Chondrocyte (in vitro differentiated cells): Measurements from ENCODE around the gene NEGR1. TPM values are rescaled to one million over a fixed set of nuclear protein-coding genes. Genes with fewer than 3 reads are reported as not detected.

Source experiments
- DNase-seq: peaks from one replicate; pipeline ENCODE4 v3.0.0; 2021; ENCODE audit warnings: mixed read lengths, low spot score
- H3K27ac Mint-ChIP-seq: one replicate; pipeline ENCODE4 v1.8.0; 2021; ENCODE audit warnings: mild to moderate bottlenecking, moderate library complexity, mixed read lengths; ENCODE audit not compliant: unreplicated experiment
- H3K27me3 Mint-ChIP-seq: 2 replicates; pipeline ENCODE4 v1.8.0; 2021; ENCODE audit warnings: low read depth, mixed read lengths
- H3K36me3 Mint-ChIP-seq: 2 replicates; pipeline ENCODE4 v1.8.0; 2021; ENCODE audit warnings: low read depth, mixed read lengths
- H3K4me1 Mint-ChIP-seq: 2 replicates; pipeline ENCODE4 v1.8.0; 2021; ENCODE audit warnings: low read depth, mild to moderate bottlenecking, mixed read lengths
- H3K4me3 Mint-ChIP-seq: one replicate; pipeline ENCODE4 v1.8.0; 2021; ENCODE audit warnings: mild to moderate bottlenecking, moderate library complexity, mixed read lengths; ENCODE audit not compliant: unreplicated experiment
- H3K9me3 Mint-ChIP-seq: 2 replicates; pipeline ENCODE4 v1.8.0; 2021; ENCODE audit warnings: low read depth, mixed read lengths
- CTCF ChIP-seq: fragments of 200-600 bp; sonication (generic); IDR thresholded peaks from 2 replicates; pipeline ENCODE4 v1.5.0; 2021; ENCODE audit warnings: antibody characterized with exemption, mild to moderate bottlenecking, moderate library complexity
- total RNA-seq: library from RNA; stranded (reverse); gene quantifications from 3 replicates; pipeline ENCODE4 v1.2.1, GENCODE V29; 2021

NEGR1 gene
- total RNA-seq, 1 donor from 2014 or later, result 7.7 TPM

DNA sequence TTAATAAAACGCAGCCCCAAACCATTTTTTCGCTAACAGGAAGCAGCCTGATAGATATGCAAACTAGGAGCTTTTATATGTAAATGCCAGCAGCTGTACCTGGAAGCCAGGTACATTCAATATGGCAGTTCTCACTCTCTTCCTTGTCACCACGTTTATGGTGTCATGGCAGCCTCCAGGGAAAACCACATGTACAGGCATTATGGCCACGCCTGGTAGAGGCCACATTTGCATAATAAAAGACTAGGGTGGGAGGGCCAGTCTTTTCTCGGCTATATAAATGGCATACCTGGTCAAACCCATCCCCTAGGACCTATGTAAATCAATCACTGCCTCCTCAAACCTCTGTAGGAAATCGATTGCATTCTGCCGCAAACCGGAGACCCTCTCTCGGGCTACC lies 247.5 kb downstream of the NEGR1 start:
- Mint-ChIP-seq H3K9me3 (no peaks in the 10 kb centered on the region), H3K27ac (no peak overlapping the region), H3K4me3 (no peak overlapping the region), H3K4me1 (no peaks in the 10 kb centered on the region), H3K36me3 (no peaks in the 10 kb centered on the region), H3K27me3 (no peaks in the 10 kb centered on the region)
- no peak for DNase-seq
- no peak for TF ChIP-seq CTCF

GRCh38 chr1:72023063-72023930 lies 259.0 kb downstream of the NEGR1 start:
- TF ChIP-seq CTCF, result no peak
- Mint-ChIP-seq H3K4me1 (no peaks in the 10 kb centered on the region), H3K9me3 (no peaks in the 10 kb centered on the region), H3K27ac (no peak overlapping the region), H3K27me3 (peaks cover under 1% of the 10 kb centered on the region), H3K36me3 (no peaks in the 10 kb centered on the region), H3K4me3 (no peak overlapping the region)
- DNase-seq, result no peak

- Mint-ChIP-seq H3K4me1 (no peaks in the 10 kb centered on the region), H3K27me3 (no peaks in the 10 kb centered on the region), H3K4me3 (no peak overlapping the region), H3K36me3 (no peaks in the 10 kb centered on the region), H3K9me3 (no peaks in the 10 kb centered on the region), H3K27ac (no peak overlapping the region)
- no peak for DNase-seq
- no peak for TF ChIP-seq CTCF
Measured at GRCh38 chr1:72018562-72018961, 263.8 kb downstream of the NEGR1 start.

GRCh38 chr1:72015006-72015405 lies 267.3 kb downstream of the NEGR1 start:
- Mint-ChIP-seq H3K9me3 (no peaks in the 10 kb centered on the region), H3K4me1 (peaks cover 7% of the 10 kb centered on the region), H3K27ac (no peak overlapping the region), H3K36me3 (no peaks in the 10 kb centered on the region), H3K4me3 (no peak overlapping the region), H3K27me3 (no peaks in the 10 kb centered on the region)
- DNase-seq, result no peak
- TF ChIP-seq CTCF, result no peak

DNA sequence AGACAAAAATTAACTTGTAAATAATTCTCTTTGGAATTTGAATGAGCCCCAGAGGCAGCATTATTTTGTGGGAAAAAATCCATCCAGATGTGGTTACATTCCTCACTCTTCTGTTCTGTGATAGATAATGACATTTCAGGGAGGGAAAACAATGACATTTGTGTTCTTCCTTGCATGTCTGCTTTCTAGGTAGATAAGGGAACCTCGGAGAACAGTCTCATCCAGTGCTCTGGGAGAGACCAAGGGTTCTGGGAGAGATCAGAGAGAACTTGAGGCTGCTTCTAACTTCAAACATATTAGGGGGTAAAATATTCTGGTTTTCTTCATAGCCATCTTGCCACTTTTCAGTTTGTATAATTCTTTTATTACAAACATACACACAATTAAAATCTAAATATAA lies 269.2 kb downstream of the NEGR1 start:
- Mint-ChIP-seq H3K27ac (no peak overlapping the region), H3K9me3 (no peaks in the 10 kb centered on the region), H3K27me3 (no peaks in the 10 kb centered on the region), H3K4me1 (peaks cover 16% of the 10 kb centered on the region), H3K36me3 (no peaks in the 10 kb centered on the region), H3K4me3 (no peak overlapping the region)
- no peak for DNase-seq
- no peak for TF ChIP-seq CTCF
